ENCODE measurements around the gene MACROD2. TPM values are rescaled to one million over a fixed set of nuclear protein-coding genes. Genes with fewer than 3 reads are reported as not detected.

MACROD2 gene
- total RNA-seq, 2 donors from 2014 or later, result 0.94 to 10.4 TPM

DNA sequence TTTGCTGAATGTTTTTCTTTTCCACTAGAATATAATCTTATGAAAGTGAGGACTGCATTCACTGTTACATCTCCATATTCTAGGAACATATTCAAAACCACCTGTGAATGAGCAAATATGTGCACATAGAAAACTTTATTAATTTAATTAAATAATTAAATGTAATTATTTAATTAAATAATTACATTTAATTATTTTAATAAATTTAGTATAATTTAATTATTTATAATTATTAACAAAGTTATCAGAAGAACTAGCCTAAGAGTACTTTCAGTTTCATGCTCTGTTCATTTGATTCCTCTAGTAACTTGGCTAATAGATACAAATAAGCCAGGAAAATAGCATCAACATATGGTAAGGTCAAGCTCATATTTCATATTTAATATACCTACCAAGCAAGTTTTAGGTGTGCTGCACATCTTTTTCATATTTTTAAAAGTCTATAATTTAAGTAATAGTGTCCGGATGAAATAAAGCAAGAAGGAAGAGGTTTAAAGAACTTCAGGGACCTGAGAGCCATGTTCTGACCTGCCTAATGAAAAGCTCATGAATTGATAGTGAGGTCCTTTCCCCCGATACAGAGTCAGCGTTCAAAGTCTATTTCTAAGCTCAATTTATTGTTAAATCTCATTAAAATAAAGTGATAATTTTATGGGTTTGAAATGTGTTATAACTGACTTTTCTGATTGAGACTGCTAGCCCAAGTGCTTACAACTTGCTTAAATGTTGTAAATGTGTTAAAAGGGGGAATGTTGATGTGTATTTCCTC lies 703.5 kb downstream of the MACROD2 start:
- no peaks in the 10 kb centered on the region for H3K4me1 ChIP-seq
- no peaks in the 10 kb centered on the region for H3K36me3 ChIP-seq
- no peaks in the 10 kb centered on the region for H3K27me3 ChIP-seq
- no peak overlapping the region for H3K27ac ChIP-seq
- no peak overlapping the region for H3K4me3 ChIP-seq
- TF ChIP-seq, protein P1, sequence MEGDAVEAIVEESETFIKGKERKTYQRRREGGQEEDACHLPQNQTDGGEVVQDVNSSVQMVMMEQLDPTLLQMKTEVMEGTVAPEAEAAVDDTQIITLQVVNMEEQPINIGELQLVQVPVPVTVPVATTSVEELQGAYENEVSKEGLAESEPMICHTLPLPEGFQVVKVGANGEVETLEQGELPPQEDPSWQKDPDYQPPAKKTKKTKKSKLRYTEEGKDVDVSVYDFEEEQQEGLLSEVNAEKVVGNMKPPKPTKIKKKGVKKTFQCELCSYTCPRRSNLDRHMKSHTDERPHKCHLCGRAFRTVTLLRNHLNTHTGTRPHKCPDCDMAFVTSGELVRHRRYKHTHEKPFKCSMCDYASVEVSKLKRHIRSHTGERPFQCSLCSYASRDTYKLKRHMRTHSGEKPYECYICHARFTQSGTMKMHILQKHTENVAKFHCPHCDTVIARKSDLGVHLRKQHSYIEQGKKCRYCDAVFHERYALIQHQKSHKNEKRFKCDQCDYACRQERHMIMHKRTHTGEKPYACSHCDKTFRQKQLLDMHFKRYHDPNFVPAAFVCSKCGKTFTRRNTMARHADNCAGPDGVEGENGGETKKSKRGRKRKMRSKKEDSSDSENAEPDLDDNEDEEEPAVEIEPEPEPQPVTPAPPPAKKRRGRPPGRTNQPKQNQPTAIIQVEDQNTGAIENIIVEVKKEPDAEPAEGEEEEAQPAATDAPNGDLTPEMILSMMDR (IDR thresholded peaks at IDR 0.05), result no peak
- DNase-seq (ENCODE audit: low spot score), result no peak
- no peaks in the 10 kb centered on the region for H3K9me3 ChIP-seq

DNA sequence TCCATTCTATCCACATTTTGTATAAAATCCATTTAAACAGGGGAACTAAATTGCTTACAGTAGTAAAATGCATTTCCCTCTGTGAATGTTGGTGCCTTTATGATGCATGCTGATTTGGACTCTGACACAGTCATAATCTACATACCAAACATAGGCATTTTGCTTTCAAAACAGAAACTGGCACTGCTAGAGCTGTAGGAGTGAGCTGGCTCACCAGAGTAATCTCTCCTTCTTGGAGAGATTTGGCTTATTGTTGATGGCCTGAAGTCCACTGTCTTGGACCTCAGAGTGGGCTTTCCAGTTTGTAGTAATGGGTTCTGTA lies 705.3 kb downstream of the MACROD2 start:
- no peaks in the 10 kb centered on the region for H3K9me3 ChIP-seq
- no peak overlapping the region for H3K27ac ChIP-seq
- TF ChIP-seq, protein P1 (IDR thresholded peaks at IDR 0.05), result no peak
- no peaks in the 10 kb centered on the region for H3K36me3 ChIP-seq
- H3K4me3 ChIP-seq, result no peak overlapping the region
- DNase-seq (ENCODE audit: low spot score), result no peak
- H3K4me1 ChIP-seq, result no peaks in the 10 kb centered on the region
- no peaks in the 10 kb centered on the region for H3K27me3 ChIP-seq

GRCh38 chr20:14701326-14701725 lies 706.0 kb downstream of the MACROD2 start:
- no peaks in the 10 kb centered on the region for H3K36me3 ChIP-seq
- H3K9me3 ChIP-seq, result no peaks in the 10 kb centered on the region
- TF ChIP-seq, protein P1 (IDR thresholded peaks at IDR 0.05), result no peak
- H3K4me3 ChIP-seq, result no peak overlapping the region
- H3K27me3 ChIP-seq, result no peaks in the 10 kb centered on the region
- no peak for DNase-seq (ENCODE audit: low spot score)
- no peak overlapping the region for H3K27ac ChIP-seq
- H3K4me1 ChIP-seq, result no peaks in the 10 kb centered on the region

DNA sequence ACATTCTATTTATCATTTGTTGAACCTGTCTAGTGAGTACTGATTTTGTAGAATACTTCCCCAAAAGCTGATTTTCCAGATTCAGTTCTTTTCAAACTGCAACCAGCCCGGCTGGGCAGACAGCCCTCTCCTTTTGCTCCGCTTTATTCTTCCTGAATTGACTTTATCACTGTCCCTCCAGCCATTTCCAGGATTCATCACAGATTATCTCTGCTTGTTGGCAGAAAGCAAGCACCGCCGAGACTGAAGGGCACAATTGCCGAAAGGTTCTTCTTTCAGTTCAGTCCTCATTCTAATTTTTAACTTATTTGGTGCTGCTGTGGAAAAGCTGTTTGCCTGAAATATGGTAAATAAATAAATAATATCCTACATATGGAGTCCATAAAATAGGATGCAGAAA lies 711.2 kb downstream of the MACROD2 start:
- no peaks in the 10 kb centered on the region for H3K27me3 ChIP-seq
- H3K9me3 ChIP-seq, result no peaks in the 10 kb centered on the region
- no peak overlapping the region for H3K27ac ChIP-seq
- H3K4me1 ChIP-seq, result no peaks in the 10 kb centered on the region
- TF ChIP-seq, protein P1 (IDR thresholded peaks at IDR 0.05), result no peak
- no peak overlapping the region for H3K4me3 ChIP-seq
- no peaks in the 10 kb centered on the region for H3K36me3 ChIP-seq
- no peak for DNase-seq (ENCODE audit: low spot score)

- H3K36me3 ChIP-seq, result no peaks in the 10 kb centered on the region
- TF ChIP-seq, protein P1 (IDR thresholded peaks at IDR 0.05), result no peak
- no peak overlapping the region for H3K27ac ChIP-seq
Observed at GRCh38 chr20:14707026-14707680, 711.8 kb downstream of the MACROD2 start.

More at GRCh38 chr20:14707026-14707680, 711.8 kb downstream of the MACROD2 start:
- H3K9me3 ChIP-seq, result no peaks in the 10 kb centered on the region
- H3K4me3 ChIP-seq, result no peak overlapping the region
- H3K4me1 ChIP-seq, result no peaks in the 10 kb centered on the region
- H3K27me3 ChIP-seq, result no peaks in the 10 kb centered on the region
- no peak for DNase-seq (ENCODE audit: low spot score)

Measured in right atrium auricular region (tissue), 2 donors.